ENCODE measurements around the gene PITPNM3. TPM values are rescaled to one million over a fixed set of nuclear protein-coding genes. Genes with fewer than 3 reads are reported as not detected.
A peak's percentile ranks its signal among the peaks of the same experiment; 100 is the strongest.

PITPNM3 gene
- polyA plus RNA-seq, 1 donor from 2014 or later: not detected

DNA sequence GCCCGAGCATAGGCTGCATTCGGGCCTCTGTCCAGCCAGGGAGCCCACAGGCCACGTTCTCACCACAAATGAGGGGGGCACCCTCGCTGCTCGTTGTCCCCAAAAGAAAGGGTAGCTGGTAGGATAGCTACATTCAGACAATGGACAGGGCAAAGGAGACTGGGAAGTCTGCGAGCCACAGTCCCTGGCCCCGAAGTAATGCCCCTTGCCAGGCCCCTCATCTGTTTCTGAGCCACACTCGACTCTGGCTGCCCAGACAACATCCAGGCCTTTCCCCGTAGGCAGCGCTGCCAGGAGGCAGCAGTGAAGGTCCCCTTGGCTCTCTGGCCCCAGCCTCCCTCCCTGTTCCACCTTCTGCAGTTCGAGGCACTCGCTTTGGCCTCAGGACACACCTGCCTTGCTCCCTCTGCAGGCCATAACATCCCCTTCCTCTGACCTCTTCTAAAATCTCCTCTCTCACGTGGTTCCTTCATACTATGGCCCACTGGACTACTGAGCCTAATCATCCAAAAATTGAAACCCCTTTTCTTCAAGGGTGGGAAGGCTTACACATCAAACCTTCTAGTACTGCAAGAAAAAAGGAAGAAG, 133.6 kb downstream of the PITPNM3 start:
- Mint-ChIP-seq H3K27ac (peak overlapping the region in 2 of 3 donors; percentile 29 to 63), H3K4me3 (no peak overlapping the region), H3K4me1 (peaks cover 7 to 13% (median 8%) of the 10 kb centered on the region in 3 donors), H3K36me3 (no peaks in the 10 kb centered on the region), H3K27me3 (peaks cover 2% of the 10 kb centered on the region), H3K9me3 (no peaks in the 10 kb centered on the region)

DNA sequence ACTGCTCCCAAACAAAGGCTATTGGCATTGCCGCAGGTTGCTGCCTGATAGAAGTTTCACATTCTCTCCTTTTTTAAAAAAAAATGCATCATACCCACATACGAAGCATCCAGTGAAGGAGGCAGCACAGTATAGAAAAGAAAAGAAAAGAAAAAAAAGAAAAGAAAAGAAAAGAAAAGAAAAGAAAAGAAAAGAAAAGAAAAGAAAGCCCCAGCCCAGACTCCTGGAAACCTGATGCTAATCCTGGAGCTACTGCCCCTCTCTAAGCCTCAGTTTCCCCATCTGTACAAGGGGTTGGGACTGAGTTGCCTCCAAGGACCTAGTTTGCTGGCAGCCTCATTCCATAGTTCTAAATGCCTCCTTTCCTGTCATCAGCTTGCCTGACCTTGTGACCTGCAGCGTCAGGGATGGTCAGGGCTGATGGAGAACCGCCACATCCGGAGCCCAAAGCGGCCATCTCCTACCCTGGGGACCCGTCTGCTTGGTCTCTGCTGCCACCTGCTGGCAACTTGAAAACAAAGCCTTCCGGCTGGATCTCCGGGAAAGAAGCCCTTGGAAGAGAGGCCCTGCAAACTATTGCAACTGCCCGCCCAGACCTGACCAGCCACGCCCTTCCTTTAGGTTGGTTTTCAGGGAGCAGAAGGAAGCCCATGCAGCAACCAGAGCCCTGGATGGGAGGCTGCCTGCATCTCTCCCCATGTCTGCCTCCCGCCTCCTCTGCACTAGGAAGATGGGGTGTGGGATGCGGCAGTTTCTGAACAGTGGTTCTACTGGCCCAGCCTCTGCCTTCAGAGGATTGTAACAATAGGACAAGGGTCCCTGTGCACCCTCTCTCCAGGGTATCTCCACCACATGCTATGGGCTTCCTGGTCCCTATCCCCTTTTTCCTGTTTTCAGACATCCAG, 134.4 kb downstream of the PITPNM3 start:
- H3K27me3 Mint-ChIP-seq: peaks cover 2% of the 10 kb centered on the region
- H3K36me3 Mint-ChIP-seq: no peaks in the 10 kb centered on the region
- no peaks in the 10 kb centered on the region for H3K9me3 Mint-ChIP-seq
- H3K27ac Mint-ChIP-seq: no peak overlapping the region
- no peak overlapping the region for H3K4me3 Mint-ChIP-seq
- H3K4me1 Mint-ChIP-seq: peaks cover 0 to 5% (median under 1%) of the 10 kb centered on the region in 3 donors

GRCh38 chr17:6420173-6420641, 136.1 kb downstream of the PITPNM3 start:
- peaks cover 0 to 4% (median 0%) of the 10 kb centered on the region in 3 donors for H3K4me1 Mint-ChIP-seq
- H3K36me3 Mint-ChIP-seq: no peaks in the 10 kb centered on the region
- H3K27ac Mint-ChIP-seq: no peak overlapping the region
- peaks cover 3% of the 10 kb centered on the region for H3K27me3 Mint-ChIP-seq
- H3K4me3 Mint-ChIP-seq: no peak overlapping the region
- H3K9me3 Mint-ChIP-seq: no peaks in the 10 kb centered on the region

DNA sequence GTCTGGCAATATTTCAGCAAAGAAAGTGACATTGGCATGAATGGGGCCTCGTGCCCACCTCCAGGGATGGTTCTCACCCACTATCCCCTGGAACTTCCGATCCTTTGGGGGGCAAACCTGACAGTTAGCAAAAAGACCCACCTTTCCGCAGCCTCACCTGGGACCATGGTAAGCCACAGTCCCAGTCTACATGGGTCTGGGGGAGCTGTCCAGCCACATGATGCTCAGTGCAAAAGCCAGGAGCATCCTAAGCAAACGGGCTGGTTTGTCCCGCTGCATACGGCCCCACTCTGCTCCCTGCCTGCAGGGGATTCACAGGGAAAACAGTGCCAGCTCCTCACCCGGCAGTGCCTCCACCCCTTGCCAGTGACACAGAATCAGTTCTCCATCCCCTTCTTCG, 140.7 kb downstream of the PITPNM3 start:
- Mint-ChIP-seq H3K4me3 (no peak overlapping the region), H3K27ac (peak overlapping the region in 1 of 3 donors; percentile 67), H3K36me3 (no peaks in the 10 kb centered on the region), H3K4me1 (peaks cover 0 to 4% (median 0%) of the 10 kb centered on the region in 3 donors), H3K9me3 (no peaks in the 10 kb centered on the region), H3K27me3 (peaks cover 3% of the 10 kb centered on the region)

GRCh38 chr17:6413065-6413464, 143.3 kb downstream of the PITPNM3 start:
- peaks cover 0 to 3% (median 0%) of the 10 kb centered on the region in 3 donors for H3K9me3 Mint-ChIP-seq
- H3K27me3 Mint-ChIP-seq: peaks cover 3% of the 10 kb centered on the region
- no peaks in the 10 kb centered on the region for H3K36me3 Mint-ChIP-seq
- no peak overlapping the region for H3K4me3 Mint-ChIP-seq
- peaks cover 0 to 5% (median 0%) of the 10 kb centered on the region in 3 donors for H3K4me1 Mint-ChIP-seq
- no peak overlapping the region for H3K27ac Mint-ChIP-seq

GRCh38 chr17:6408735-6409134, 147.6 kb downstream of the PITPNM3 start:
- peaks cover 4% of the 10 kb centered on the region for H3K36me3 Mint-ChIP-seq
- H3K27me3 Mint-ChIP-seq: peaks cover 8% of the 10 kb centered on the region
- H3K9me3 Mint-ChIP-seq: peaks cover 0 to 5% (median 0%) of the 10 kb centered on the region in 3 donors
- no peak overlapping the region for H3K27ac Mint-ChIP-seq
- peaks cover 0 to 3% (median 0%) of the 10 kb centered on the region in 3 donors for H3K4me1 Mint-ChIP-seq
- no peak overlapping the region for H3K4me3 Mint-ChIP-seq

GRCh38 chr17:6408276-6408675, 148.1 kb downstream of the PITPNM3 start:
- H3K27me3 Mint-ChIP-seq: peaks cover 8% of the 10 kb centered on the region
- H3K36me3 Mint-ChIP-seq: peaks cover 4% of the 10 kb centered on the region
- H3K27ac Mint-ChIP-seq: no peak overlapping the region
- peak overlapping the region in 1 of 4 donors; percentile 45 for H3K4me3 Mint-ChIP-seq
- H3K9me3 Mint-ChIP-seq: peaks cover 0 to 5% (median 0%) of the 10 kb centered on the region in 3 donors
- H3K4me1 Mint-ChIP-seq: peaks cover 0 to 3% (median 0%) of the 10 kb centered on the region in 3 donors

DNA sequence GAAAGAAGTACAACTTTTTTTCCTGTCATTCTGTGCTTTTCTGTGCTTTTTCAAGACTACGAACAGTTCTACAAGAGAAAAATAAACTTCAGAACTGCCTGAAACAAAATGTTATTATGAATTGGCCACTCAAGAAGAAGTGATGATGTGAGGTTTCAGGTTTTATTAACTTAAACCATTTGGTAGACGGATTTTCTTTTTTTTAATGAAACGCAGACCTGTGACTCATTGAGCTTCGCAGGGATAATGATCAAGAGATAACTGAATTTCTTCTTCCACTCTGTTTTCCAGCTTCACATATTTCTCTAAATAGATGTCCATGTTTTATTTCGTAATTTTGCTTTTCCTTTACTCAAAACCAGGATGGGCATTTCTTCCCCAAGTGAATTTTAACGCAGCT, 154.1 kb downstream of the PITPNM3 start:
- H3K9me3 Mint-ChIP-seq: peaks cover 2 to 9% (median 7%) of the 10 kb centered on the region in 3 donors
- no peak overlapping the region for H3K27ac Mint-ChIP-seq
- no peak overlapping the region for H3K4me3 Mint-ChIP-seq
- no peaks in the 10 kb centered on the region for H3K4me1 Mint-ChIP-seq
- peaks cover 13% of the 10 kb centered on the region for H3K27me3 Mint-ChIP-seq
- H3K36me3 Mint-ChIP-seq: peaks cover 4% of the 10 kb centered on the region

Other genes with a start within 250 kb of the PITPNM3 start
- gene AIPL1, start 121.4 kb downstream of the PITPNM3 start, polyA plus RNA-seq: not detected
- not detected for gene PIMREG, start 112.1 kb downstream of the PITPNM3 start, polyA plus RNA-seq
- 4.0 TPM for gene KIAA0753, start 84.2 kb upstream of the PITPNM3 start, polyA plus RNA-seq
- gene TXNDC17, start 84.5 kb upstream of the PITPNM3 start, polyA plus RNA-seq: 81.7 TPM
- gene MED31, start 95.0 kb upstream of the PITPNM3 start, polyA plus RNA-seq: 33.3 TPM
- 8.0 TPM for gene C17orf100, start 95.2 kb upstream of the PITPNM3 start, polyA plus RNA-seq
- 0.30 TPM for gene SLC13A5, start 156.8 kb upstream of the PITPNM3 start, polyA plus RNA-seq
- gene XAF1, start 199.5 kb upstream of the PITPNM3 start, polyA plus RNA-seq: 76.2 TPM
- gene FBXO39, start 219.7 kb upstream of the PITPNM3 start, polyA plus RNA-seq: not detected

All from IgD-negative memory B cell (primary cell).